ENCODE data around the gene IFNGR1.

Gene IFNGR1

GRCh38 chr6:137163732-137164318 lies 55.4 kb downstream of the IFNGR1 start:
- Histone ChIP-seq H3F3A (ENCODE audit: control insufficient read depth, insufficient read depth) (no peaks in the 10 kb centered on the region), H3K9me2 (replicated peaks; ENCODE audit: control insufficient read depth, low read length) (no peaks in the 10 kb centered on the region), H4K20me1 (ENCODE audit: control insufficient read depth, insufficient read depth, low read depth, low read length) (no peaks in the 10 kb centered on the region), H3K4me2 (ENCODE audit: low read length) (no peak overlapping the region), H3K9me3 (ENCODE audit: control insufficient read depth, insufficient read depth, low read length) (peaks cover 10% of the 10 kb centered on the region; the same call in 1 of the 2 replicates), H3K4me1 (ENCODE audit: control insufficient read depth, low read length) (no peaks in the 10 kb centered on the region), H3K36me3 (ENCODE audit: control insufficient read depth, low read length) (no peaks in the 10 kb centered on the region), H3K4me3 (ENCODE audit: low read length) (no peak overlapping the region), H3K79me2 (ENCODE audit: control insufficient read depth, low read length) (no peaks in the 10 kb centered on the region), H3K27ac (ENCODE audit: low read depth, low read length) (no peak overlapping the region), H3K27me3 (ENCODE audit: control insufficient read depth, low read length) (no peaks in the 10 kb centered on the region)
- TF ChIP-seq EZH2phosphoT487 (IDR thresholded peaks at IDR 0.05; ENCODE audit: borderline replicate concordance, low read length) (no peak), CTCF (IDR thresholded peaks at IDR 0.05; ENCODE audit: low read depth, low read length, poor library complexity, severe bottlenecking) (no peak)

- H3F3A ChIP-seq (ENCODE audit: control insufficient read depth, insufficient read depth): no peaks in the 10 kb centered on the region
- H3K27ac ChIP-seq (ENCODE audit: low read depth, low read length): no peak overlapping the region
- H4K20me1 ChIP-seq (ENCODE audit: control insufficient read depth, insufficient read depth, low read depth, low read length): no peaks in the 10 kb centered on the region
- H3K9me3 ChIP-seq (ENCODE audit: control insufficient read depth, insufficient read depth, low read length): peaks cover 10% of the 10 kb centered on the region; the same call in 1 of the 2 replicates
- no peaks in the 10 kb centered on the region for H3K4me1 ChIP-seq (ENCODE audit: control insufficient read depth, low read length)
- H3K9me2 ChIP-seq (replicated peaks; ENCODE audit: control insufficient read depth, low read length): no peaks in the 10 kb centered on the region
- no peaks in the 10 kb centered on the region for H3K27me3 ChIP-seq (ENCODE audit: control insufficient read depth, low read length)
- no peak overlapping the region for H3K4me2 ChIP-seq (ENCODE audit: low read length)
- H3K36me3 ChIP-seq (ENCODE audit: control insufficient read depth, low read length): no peaks in the 10 kb centered on the region
- no peak overlapping the region for H3K4me3 ChIP-seq (ENCODE audit: low read length)
- TF ChIP-seq CTCF (IDR thresholded peaks at IDR 0.05; ENCODE audit: low read depth, low read length, poor library complexity, severe bottlenecking) (no peak), EZH2phosphoT487 (IDR thresholded peaks at IDR 0.05; ENCODE audit: borderline replicate concordance, low read length) (no peak)
- no peaks in the 10 kb centered on the region for H3K79me2 ChIP-seq (ENCODE audit: control insufficient read depth, low read length)
Measured at GRCh38 chr6:137162692-137163306, 56.4 kb downstream of the IFNGR1 start.

- Histone ChIP-seq H3K4me3 (ENCODE audit: low read length) (no peak overlapping the region), H3K9me3 (ENCODE audit: control insufficient read depth, insufficient read depth, low read length) (peaks cover 10% of the 10 kb centered on the region; the same call in 1 of the 2 replicates), H3K79me2 (ENCODE audit: control insufficient read depth, low read length) (no peaks in the 10 kb centered on the region), H3F3A (ENCODE audit: control insufficient read depth, insufficient read depth) (no peaks in the 10 kb centered on the region), H3K4me2 (ENCODE audit: low read length) (no peak overlapping the region), H3K27me3 (ENCODE audit: control insufficient read depth, low read length) (no peaks in the 10 kb centered on the region), H3K4me1 (ENCODE audit: control insufficient read depth, low read length) (no peaks in the 10 kb centered on the region), H3K9me2 (replicated peaks; ENCODE audit: control insufficient read depth, low read length) (no peaks in the 10 kb centered on the region), H3K27ac (ENCODE audit: low read depth, low read length) (no peak overlapping the region), H4K20me1 (ENCODE audit: control insufficient read depth, insufficient read depth, low read depth, low read length) (no peaks in the 10 kb centered on the region), H3K36me3 (ENCODE audit: control insufficient read depth, low read length) (no peaks in the 10 kb centered on the region)
- TF ChIP-seq CTCF (IDR thresholded peaks at IDR 0.05; ENCODE audit: low read depth, low read length, poor library complexity, severe bottlenecking) (no peak), EZH2phosphoT487 (IDR thresholded peaks at IDR 0.05; ENCODE audit: borderline replicate concordance, low read length) (no peak)
Measured at GRCh38 chr6:137161949-137162348, 57.2 kb downstream of the IFNGR1 start.

All from DOHH2 (cell line).